MM.1S (cell line): ENCODE results near the gene ZCCHC18.

Experiments
- DNase-seq: peaks from one replicate; pipeline ENCODE4 v3.0.0-alpha.2; 2015
- H2AFZ ChIP-seq: fragments of 300-600 bp; sonication (generic); 2 replicates; pipeline ENCODE4 v1.6.0; 2016; ENCODE audit warnings: antibody characterized with exemption, low read length
- H3F3A ChIP-seq: fragments of 300-600 bp; sonication (generic); 2 replicates; pipeline ENCODE4 v1.6.1; 2016; ENCODE audit warnings: mild to moderate bottlenecking, antibody characterized with exemption, low read length, moderate library complexity, mixed read lengths; ENCODE audit not compliant: insufficient read depth
- H3K27ac ChIP-seq: fragments of 300-600 bp; sonication (generic); 2 replicates; pipeline ENCODE4 v1.5.1; 2016; ENCODE audit warnings: mild to moderate bottlenecking, low read length
- H3K27me3 ChIP-seq: fragments of 300-600 bp; sonication (generic); replicated peaks from 2 replicates; pipeline ENCODE4 v1.6.0; 2016; ENCODE audit warnings: low read length; ENCODE audit not compliant: insufficient read depth
- H3K36me3 ChIP-seq: fragments of 300-600 bp; sonication (generic); replicated peaks from 2 replicates; pipeline ENCODE4 v1.6.1; 2016; ENCODE audit warnings: mild to moderate bottlenecking, low read length, mixed read lengths; ENCODE audit not compliant: insufficient read depth
- H3K4me1 ChIP-seq: fragments of 300-600 bp; sonication (generic); 2 replicates; pipeline ENCODE4 v1.6.1; 2016; ENCODE audit warnings: low read length, mixed read lengths
- H3K4me2 ChIP-seq: fragments of 300-600 bp; sonication (generic); 2 replicates; pipeline ENCODE4 v1.6.0; 2016; ENCODE audit warnings: low read depth, low read length
- H3K4me3 ChIP-seq: fragments of 300-600 bp; sonication (generic); 2 replicates; pipeline ENCODE4 v1.5.1; 2016; ENCODE audit warnings: low read length, mixed read lengths
- H3K79me2 ChIP-seq: fragments of 300-600 bp; sonication (generic); 2 replicates; pipeline ENCODE4 v1.6.1; 2016; ENCODE audit warnings: mixed run types, low read length, mixed read lengths
- H3K9ac ChIP-seq: fragments of 300-600 bp; sonication (generic); 2 replicates; pipeline ENCODE4 v1.6.1; 2016; ENCODE audit warnings: low read length, mixed read lengths
- H3K9me2 ChIP-seq: fragments of 300-600 bp; sonication (generic); replicated peaks from 2 replicates; pipeline ENCODE4 v1.6.1; 2016; ENCODE audit warnings: mild to moderate bottlenecking, low read length, mixed read lengths; ENCODE audit not compliant: insufficient read depth
- H3K9me3 ChIP-seq: fragments of 300-600 bp; sonication (generic); replicated peaks from 2 replicates; pipeline ENCODE4 v1.6.1; 2016; ENCODE audit warnings: mild to moderate bottlenecking, low read length, mixed read lengths; ENCODE audit not compliant: insufficient read depth
- H4K20me1 ChIP-seq: fragments of 300-600 bp; sonication (generic); 2 replicates; pipeline ENCODE4 v1.6.1; 2016; ENCODE audit warnings: mild to moderate bottlenecking, low read length, moderate library complexity, mixed read lengths; ENCODE audit not compliant: insufficient read depth
- EZH2 ChIP-seq: fragments of 300-600 bp; sonication (generic); optimal IDR thresholded peaks from 2 replicates; pipeline ENCODE3; 2017; ENCODE audit warnings: low read depth, mild to moderate bottlenecking, antibody characterized with exemption, low read length, mixed read lengths
- EZH2phosphoT487 ChIP-seq: fragments of 300-600 bp; sonication (generic); IDR thresholded peaks from 2 replicates; pipeline ENCODE4 v1.6.1; 2018; ENCODE audit warnings: antibody characterized with exemption, low read length
- TF ChIP-seq, protein P1 (sequence below): fragments of 300-600 bp; sonication (generic); IDR thresholded peaks from 2 replicates; pipeline ENCODE4 v1.5.1; 2016; ENCODE audit warnings: antibody characterized with exemption, low read length, mixed read lengths

Gene ZCCHC18

DNA sequence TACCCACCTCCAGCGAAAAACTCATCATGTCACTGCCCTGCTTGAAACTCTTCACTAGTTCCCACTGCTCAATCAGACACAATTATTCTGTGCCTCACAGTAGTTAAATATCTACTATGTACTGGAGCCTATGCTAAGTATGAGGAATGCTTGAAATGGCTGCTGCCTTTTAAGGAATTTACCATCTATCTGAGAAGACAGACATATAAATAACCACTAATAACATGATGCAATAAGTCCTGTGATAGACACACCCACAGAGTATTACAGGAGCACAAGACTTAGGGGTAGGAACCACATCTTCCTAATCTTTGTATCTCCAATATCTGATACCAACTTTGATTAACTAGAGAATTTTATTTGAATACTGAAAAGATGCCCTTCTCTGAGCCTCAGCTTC, 23.4 kb downstream of the ZCCHC18 start:
- H3K9me3 ChIP-seq, result no peaks in the 10 kb centered on the region
- no peak overlapping the region for H3K27ac ChIP-seq
- no peak overlapping the region for H2AFZ ChIP-seq
- no peaks in the 10 kb centered on the region for H4K20me1 ChIP-seq
- no peaks in the 10 kb centered on the region for H3K79me2 ChIP-seq
- no peak for TF ChIP-seq EZH2phosphoT487
- TF ChIP-seq, protein P1, sequence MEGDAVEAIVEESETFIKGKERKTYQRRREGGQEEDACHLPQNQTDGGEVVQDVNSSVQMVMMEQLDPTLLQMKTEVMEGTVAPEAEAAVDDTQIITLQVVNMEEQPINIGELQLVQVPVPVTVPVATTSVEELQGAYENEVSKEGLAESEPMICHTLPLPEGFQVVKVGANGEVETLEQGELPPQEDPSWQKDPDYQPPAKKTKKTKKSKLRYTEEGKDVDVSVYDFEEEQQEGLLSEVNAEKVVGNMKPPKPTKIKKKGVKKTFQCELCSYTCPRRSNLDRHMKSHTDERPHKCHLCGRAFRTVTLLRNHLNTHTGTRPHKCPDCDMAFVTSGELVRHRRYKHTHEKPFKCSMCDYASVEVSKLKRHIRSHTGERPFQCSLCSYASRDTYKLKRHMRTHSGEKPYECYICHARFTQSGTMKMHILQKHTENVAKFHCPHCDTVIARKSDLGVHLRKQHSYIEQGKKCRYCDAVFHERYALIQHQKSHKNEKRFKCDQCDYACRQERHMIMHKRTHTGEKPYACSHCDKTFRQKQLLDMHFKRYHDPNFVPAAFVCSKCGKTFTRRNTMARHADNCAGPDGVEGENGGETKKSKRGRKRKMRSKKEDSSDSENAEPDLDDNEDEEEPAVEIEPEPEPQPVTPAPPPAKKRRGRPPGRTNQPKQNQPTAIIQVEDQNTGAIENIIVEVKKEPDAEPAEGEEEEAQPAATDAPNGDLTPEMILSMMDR, result no peak
- TF ChIP-seq EZH2, result no peak
- no peak overlapping the region for H3K4me2 ChIP-seq
- 0 out of 2 replicates have a peak, but pooled peaks cover 3% of the 10 kb centered on the region for H3K4me1 ChIP-seq
- no peaks in the 10 kb centered on the region for H3K9me2 ChIP-seq
- H3K4me3 ChIP-seq, result no peak overlapping the region
- no peaks in the 10 kb centered on the region for H3K27me3 ChIP-seq
- no peaks in the 10 kb centered on the region for H3K36me3 ChIP-seq
- no peak for DNase-seq
- no peak overlapping the region for H3K9ac ChIP-seq
- no peaks in the 10 kb centered on the region for H3F3A ChIP-seq

DNA sequence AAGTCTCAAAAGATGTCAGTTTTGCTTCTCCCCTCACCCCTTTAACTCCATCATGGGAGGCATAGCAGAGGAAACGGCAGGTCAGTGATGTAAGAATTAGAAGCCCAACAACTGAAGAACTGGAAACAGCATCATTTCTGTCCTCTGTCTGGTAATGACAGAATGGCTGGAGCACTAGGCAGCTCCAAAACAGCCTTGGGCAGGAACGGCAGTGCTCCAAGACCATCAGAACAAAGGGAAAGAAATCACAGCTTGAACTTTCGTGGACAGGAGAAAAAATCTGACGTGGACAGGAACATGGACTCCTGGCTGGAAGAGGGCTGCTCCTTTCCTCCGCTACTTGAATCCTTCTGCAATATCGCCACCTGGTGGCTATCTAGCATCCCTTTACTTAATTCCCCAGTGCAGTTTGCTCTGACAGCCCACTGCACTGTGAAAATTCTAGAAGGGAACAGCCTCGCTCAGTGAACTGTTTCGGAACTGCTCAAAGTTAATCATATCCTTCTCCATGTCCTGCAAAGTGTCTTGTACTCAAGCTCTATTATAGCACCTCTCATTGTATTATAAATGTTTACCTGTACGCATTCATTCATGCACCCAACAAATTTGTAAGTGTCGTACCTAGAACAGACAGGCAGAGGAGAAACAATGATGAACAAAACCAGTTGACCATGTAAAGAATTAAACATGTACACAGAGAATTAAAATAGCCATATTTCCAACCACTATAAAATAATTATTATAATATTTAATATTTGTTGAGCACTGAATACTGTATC, 24.1 kb downstream of the ZCCHC18 start:
- H2AFZ ChIP-seq, result 0 out of 2 replicates have a peak overlapping the region, but pooled peaks have one; percentile 38
- no peak overlapping the region for H3K4me3 ChIP-seq
- H4K20me1 ChIP-seq, result no peaks in the 10 kb centered on the region
- no peak overlapping the region for H3K9ac ChIP-seq
- H3K36me3 ChIP-seq, result no peaks in the 10 kb centered on the region
- no peaks in the 10 kb centered on the region for H3K79me2 ChIP-seq
- H3K4me2 ChIP-seq, result peak overlapping the region; percentile 47; the same call in 1 of the 2 replicates
- 0 out of 2 replicates have a peak, but pooled peaks cover 3% of the 10 kb centered on the region for H3K4me1 ChIP-seq
- TF ChIP-seq, protein P1, result peak; percentile 73
- TF ChIP-seq EZH2, result no peak
- no peak for TF ChIP-seq EZH2phosphoT487
- DNase-seq, result peak; percentile 69
- no peaks in the 10 kb centered on the region for H3K9me3 ChIP-seq
- no peaks in the 10 kb centered on the region for H3F3A ChIP-seq
- no peaks in the 10 kb centered on the region for H3K27me3 ChIP-seq
- H3K9me2 ChIP-seq, result no peaks in the 10 kb centered on the region
- H3K27ac ChIP-seq, result no peak overlapping the region

DNA sequence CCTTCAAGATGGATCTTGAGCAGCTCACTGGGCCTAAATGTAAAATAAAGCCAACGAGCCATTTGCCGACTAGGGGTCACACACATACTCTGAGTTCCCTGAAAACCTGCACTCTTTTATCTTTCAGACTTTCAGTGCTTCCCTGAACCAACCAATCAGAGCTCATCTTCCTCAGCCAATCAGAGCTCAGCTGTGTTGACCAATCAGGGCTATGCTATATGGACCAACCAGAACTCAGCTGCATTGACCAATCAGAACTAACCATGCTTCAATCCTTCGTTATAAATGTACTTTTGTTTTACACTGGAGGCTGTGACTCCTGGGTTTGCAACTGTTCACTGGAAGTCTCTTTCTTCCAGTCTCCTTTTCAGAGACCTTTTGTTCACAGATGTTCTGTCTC, 25.2 kb downstream of the ZCCHC18 start:
- Histone ChIP-seq H3K4me1 (0 out of 2 replicates have a peak, but pooled peaks cover 3% of the 10 kb centered on the region), H3K27me3 (no peaks in the 10 kb centered on the region), H3K9me2 (no peaks in the 10 kb centered on the region), H2AFZ (no peak overlapping the region), H4K20me1 (no peaks in the 10 kb centered on the region), H3K9ac (no peak overlapping the region), H3K4me2 (no peak overlapping the region), H3K4me3 (no peak overlapping the region), H3K79me2 (no peaks in the 10 kb centered on the region), H3K36me3 (no peaks in the 10 kb centered on the region), H3K27ac (no peak overlapping the region), H3F3A (no peaks in the 10 kb centered on the region), H3K9me3 (no peaks in the 10 kb centered on the region)
- peak; percentile 8 for DNase-seq
- TF ChIP-seq EZH2, result no peak
